Coronary artery (tissue), 2 donors: ENCODE data around the gene CYB561D2.

Experiments used
- DNase-seq: peaks from one replicate; pipeline ENCODE4 v3.0.0-alpha.2; 2017; ENCODE audit warnings: low spot score
- H3K27ac ChIP-seq, 2 donors: fragments of 200-600 bp; sonication (generic); one replicate each; pipeline ENCODE4 v1.5.1; 2016 to 2019
- H3K4me3 ChIP-seq: fragments of 200-600 bp; sonication (generic); 2 replicates; pipeline ENCODE4 v1.5.1; 2016; ENCODE audit warnings: mild to moderate bottlenecking, moderate library complexity
- CTCF ChIP-seq: fragments of 200-600 bp; sonication (generic); IDR thresholded peaks from one replicate; pipeline ENCODE4 v1.5.1; 2019; ENCODE audit warnings: antibody characterized with exemption

The CYB561D2 gene

GRCh38 chr3:50341996-50342650, 8.5 kb upstream of the CYB561D2 start:
- no peak overlapping the region for H3K27ac ChIP-seq
- no peak overlapping the region for H3K4me3 ChIP-seq
- no peak for DNase-seq
- TF ChIP-seq CTCF = no peak

GRCh38 chr3:50342813-50343633, 7.6 kb upstream of the CYB561D2 start:
- Histone ChIP-seq H3K27ac (no peak overlapping the region), H3K4me3 (no peak overlapping the region)
- DNase-seq = no peak
- TF ChIP-seq CTCF = no peak

- DNase-seq = no peak
- Histone ChIP-seq H3K4me3 (peak overlapping the region; percentile 62), H3K27ac (no peak overlapping the region)
- no peak for TF ChIP-seq CTCF
Observed at GRCh38 chr3:50345008-50345407, 5.7 kb upstream of the CYB561D2 start.

- Histone ChIP-seq H3K27ac (peak within 1 kb of the TSS in 1 of 2 donors; percentile 9), H3K4me3 (peak within 1 kb of the TSS; percentile 62)
- TF ChIP-seq CTCF = no peak
- no peak for DNase-seq
Observed at GRCh38 chr3:50345586-50346234, 5.0 kb upstream of the CYB561D2 start, which contains the start of gene ZMYND10. Gene ZMYND10, minus strand, starts transcription at chr3:50345732. Its CDS starts 153 bp downstream, at chr3:50345579.

GRCh38 chr3:50347187-50347813, 3.4 kb upstream of the CYB561D2 start:
- H3K27ac ChIP-seq = no peak overlapping the region
- TF ChIP-seq CTCF = peak; percentile 12
- H3K4me3 ChIP-seq = no peak overlapping the region
- DNase-seq = no peak

- no peak for DNase-seq
- no peak for TF ChIP-seq CTCF
- Histone ChIP-seq H3K27ac (peak overlapping the region; percentile 80 to 88), H3K4me3 (peak overlapping the region; percentile 73)
Observed at GRCh38 chr3:50350213-50350526, 492 bp upstream of the CYB561D2 start.
